ENCODE measurements around the gene CORO2B. TPM values are rescaled to one million over a fixed set of nuclear protein-coding genes. Genes with fewer than 3 reads are reported as not detected.

The CORO2B gene
- total RNA-seq, 1 donor from 2014 or later = 16.3 TPM

GRCh38 chr15:68612979-68613740 lies 34.4 kb downstream of the CORO2B start:
- no peak overlapping the region for H3K4me3 Mint-ChIP-seq (ENCODE audit: unreplicated experiment)
- DNase-seq = no peak
- H3K27ac Mint-ChIP-seq (ENCODE audit: unreplicated experiment) = no peak overlapping the region
- H3K27me3 Mint-ChIP-seq (ENCODE audit: unreplicated experiment) = peaks cover 8% of the 10 kb centered on the region
- TF ChIP-seq CTCF (IDR thresholded peaks at IDR 0.05; ENCODE audit: partially characterized antibody, unreplicated experiment) = no peak
- no peaks in the 10 kb centered on the region for H3K36me3 Mint-ChIP-seq (ENCODE audit: unreplicated experiment)
- peaks cover 4% of the 10 kb centered on the region for H3K9me3 Mint-ChIP-seq (ENCODE audit: unreplicated experiment)
- H3K4me1 Mint-ChIP-seq (ENCODE audit: low read depth, unreplicated experiment) = peaks cover 38% of the 10 kb centered on the region

GRCh38 chr15:68614286-68615035 lies 35.7 kb downstream of the CORO2B start:
- Mint-ChIP-seq H3K4me3 (ENCODE audit: unreplicated experiment) (peak overlapping the region; percentile 62), H3K27ac (ENCODE audit: unreplicated experiment) (peak overlapping the region; percentile 89), H3K4me1 (ENCODE audit: low read depth, unreplicated experiment) (peaks cover 47% of the 10 kb centered on the region), H3K36me3 (ENCODE audit: unreplicated experiment) (no peaks in the 10 kb centered on the region), H3K27me3 (ENCODE audit: unreplicated experiment) (peaks cover 4% of the 10 kb centered on the region), H3K9me3 (ENCODE audit: unreplicated experiment) (peaks cover 4% of the 10 kb centered on the region)
- TF ChIP-seq CTCF (IDR thresholded peaks at IDR 0.05; ENCODE audit: partially characterized antibody, unreplicated experiment) = no peak
- peak; percentile 80 for DNase-seq

DNA sequence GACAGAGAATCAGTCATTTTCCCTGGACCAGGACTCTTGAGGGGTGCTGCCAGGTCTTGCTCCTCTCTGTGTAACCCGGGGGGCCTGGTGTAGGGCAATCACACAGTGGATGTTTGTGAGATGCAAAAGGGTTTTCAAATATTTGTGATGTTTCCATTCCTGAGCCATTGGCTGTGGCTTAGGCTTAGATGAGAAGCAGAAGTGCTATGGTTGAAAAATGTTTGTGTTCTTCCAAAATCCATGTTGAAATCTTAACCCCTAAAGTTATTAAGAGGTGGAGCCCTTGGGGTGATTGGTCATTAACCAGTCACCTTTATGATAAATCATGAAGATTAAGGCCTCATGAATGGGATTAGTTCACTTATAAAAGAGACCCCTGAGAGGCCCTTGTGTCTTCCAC lies 36.5 kb downstream of the CORO2B start:
- H3K36me3 Mint-ChIP-seq (ENCODE audit: unreplicated experiment) = no peaks in the 10 kb centered on the region
- no peak for DNase-seq
- peak overlapping the region; percentile 62 for H3K4me3 Mint-ChIP-seq (ENCODE audit: unreplicated experiment)
- H3K27me3 Mint-ChIP-seq (ENCODE audit: unreplicated experiment) = peaks cover 4% of the 10 kb centered on the region
- peak overlapping the region; percentile 89 for H3K27ac Mint-ChIP-seq (ENCODE audit: unreplicated experiment)
- TF ChIP-seq CTCF (IDR thresholded peaks at IDR 0.05; ENCODE audit: partially characterized antibody, unreplicated experiment) = no peak
- H3K4me1 Mint-ChIP-seq (ENCODE audit: low read depth, unreplicated experiment) = peaks cover 50% of the 10 kb centered on the region
- H3K9me3 Mint-ChIP-seq (ENCODE audit: unreplicated experiment) = peaks cover 4% of the 10 kb centered on the region

- no peak overlapping the region for H3K4me3 Mint-ChIP-seq (ENCODE audit: unreplicated experiment)
- DNase-seq = no peak
- H3K4me1 Mint-ChIP-seq (ENCODE audit: low read depth, unreplicated experiment) = peaks cover 51% of the 10 kb centered on the region
- peaks cover 4% of the 10 kb centered on the region for H3K27me3 Mint-ChIP-seq (ENCODE audit: unreplicated experiment)
- H3K36me3 Mint-ChIP-seq (ENCODE audit: unreplicated experiment) = no peaks in the 10 kb centered on the region
- no peak overlapping the region for H3K27ac Mint-ChIP-seq (ENCODE audit: unreplicated experiment)
- TF ChIP-seq CTCF (IDR thresholded peaks at IDR 0.05; ENCODE audit: partially characterized antibody, unreplicated experiment) = no peak
- peaks cover 5% of the 10 kb centered on the region for H3K9me3 Mint-ChIP-seq (ENCODE audit: unreplicated experiment)
These were observed 37.0 kb downstream of the CORO2B start for GRCh38 chr15:68615811-68616210.

GRCh38 chr15:68616397-68616796 lies 37.6 kb downstream of the CORO2B start:
- Mint-ChIP-seq H3K4me1 (ENCODE audit: low read depth, unreplicated experiment) (peaks cover 56% of the 10 kb centered on the region), H3K36me3 (ENCODE audit: unreplicated experiment) (no peaks in the 10 kb centered on the region), H3K4me3 (ENCODE audit: unreplicated experiment) (no peak overlapping the region), H3K27ac (ENCODE audit: unreplicated experiment) (no peak overlapping the region), H3K9me3 (ENCODE audit: unreplicated experiment) (peaks cover 6% of the 10 kb centered on the region), H3K27me3 (ENCODE audit: unreplicated experiment) (peaks cover 4% of the 10 kb centered on the region)
- no peak for DNase-seq
- no peak for TF ChIP-seq CTCF (IDR thresholded peaks at IDR 0.05; ENCODE audit: partially characterized antibody, unreplicated experiment)
